Mammary epithelial cell (primary cell): Measurements from ENCODE around the gene TMC2.

Experiments
- CTCF ChIP-seq, 2 donors: IDR thresholded peaks in 1 of 2; conservative IDR thresholded peaks in 1 of 2; 2 replicates each; pipeline ENCODE4 v1.5.1; 2011 to 2012; ENCODE audit warnings: inconsistent platforms in 2 of 2, low read length in 2 of 2, mild to moderate bottlenecking in 2 of 2, control low read depth in 1 of 2, low read depth in 1 of 2; ENCODE audit not compliant: insufficient read depth in 1 of 2; ENCODE audit errors: extremely low read depth in 1 of 2
- EZH2 ChIP-seq: IDR thresholded peaks from 2 replicates; pipeline ENCODE4 v1.6.1; 2012; ENCODE audit warnings: low read length, inconsistent platforms, borderline replicate concordance

- no peak for TF ChIP-seq CTCF (conservative IDR thresholded peaks at IDR 0.05 in 1 of 2, IDR thresholded peaks at IDR 0.05 in 1 of 2; ENCODE audit: extremely low read depth in 1 of 2, insufficient read depth in 1 of 2, low read depth in 1 of 2, low read length in 2 of 2)
- no peak for TF ChIP-seq EZH2
These were observed 63.1 kb downstream of the TMC2 start for GRCh38 chr20:2599288-2600006.
